HEK293 (cell line): Measurements from ENCODE around the gene OR1F1.

Experiments used
- ATF2 ChIP-seq: fragments of 450-650 bp; formaldehyde crosslinking; IDR thresholded peaks from 2 replicates; pipeline ENCODE4 v1.5.1; 2016; ENCODE audit warnings: missing biosample characterization, missing genetic modification characterization, low read depth
- GLI4 ChIP-seq: fragments of 450-650 bp; formaldehyde crosslinking; IDR thresholded peaks from 2 replicates; pipeline ENCODE4 v1.5.1; 2016; ENCODE audit warnings: missing biosample characterization, missing genetic modification characterization
- HOXC10 ChIP-seq: sonication (generic); formaldehyde crosslinking; IDR thresholded peaks from 2 replicates; pipeline ENCODE4 v1.8.1; 2023; ENCODE audit warnings: mild to moderate bottlenecking, missing genetic modification reagents
- KLF8 ChIP-seq: fragments of 450-650 bp; formaldehyde crosslinking; IDR thresholded peaks from 2 replicates; pipeline ENCODE4 v1.5.1; 2016; ENCODE audit warnings: missing biosample characterization, missing genetic modification characterization
- KLF9 ChIP-seq: fragments of 450-650 bp; formaldehyde crosslinking; IDR thresholded peaks from 2 replicates; pipeline ENCODE4 v1.5.1; 2016; ENCODE audit warnings: missing biosample characterization, missing genetic modification characterization, low read depth
- MZF1 ChIP-seq: fragments of 450-650 bp; formaldehyde crosslinking; IDR thresholded peaks from 2 replicates; pipeline ENCODE4 v1.5.1; 2017; ENCODE audit warnings: missing biosample characterization, missing genetic modification characterization, borderline replicate concordance
- PRDM4 ChIP-seq: fragments of 450-650 bp; formaldehyde crosslinking; IDR thresholded peaks from 2 replicates; pipeline ENCODE4 v1.5.1; 2017; ENCODE audit warnings: missing biosample characterization, missing genetic modification characterization
- SP2 ChIP-seq: fragments of 450-650 bp; formaldehyde crosslinking; IDR thresholded peaks from 2 replicates; pipeline ENCODE4 v1.5.1; 2016; ENCODE audit warnings: missing biosample characterization, missing genetic modification characterization
- SP7 ChIP-seq: fragments of 450-650 bp; formaldehyde crosslinking; IDR thresholded peaks from 2 replicates; pipeline ENCODE4 v1.5.1; 2016; ENCODE audit warnings: missing biosample characterization, missing genetic modification characterization
- ZBTB48 ChIP-seq: fragments of 450-650 bp; formaldehyde crosslinking; IDR thresholded peaks from 2 replicates; pipeline ENCODE4 v1.5.1; 2016; ENCODE audit warnings: missing biosample characterization, missing genetic modification characterization
- ZBTB8A ChIP-seq: fragments of 450-650 bp; formaldehyde crosslinking; IDR thresholded peaks from 2 replicates; pipeline ENCODE4 v1.5.1; 2016; ENCODE audit warnings: missing biosample characterization, missing genetic modification characterization
- ZNF114 ChIP-seq: fragments of 450-650 bp; formaldehyde crosslinking; IDR thresholded peaks from 2 replicates; pipeline ENCODE4 v1.5.0; 2017; ENCODE audit warnings: missing biosample characterization, missing genetic modification characterization
- ZNF23 ChIP-seq: fragments of 450-650 bp; formaldehyde crosslinking; IDR thresholded peaks from 2 replicates; pipeline ENCODE4 v1.5.1; 2016; ENCODE audit warnings: missing biosample characterization, missing genetic modification characterization, borderline replicate concordance
- ZNF324 ChIP-seq: fragments of 450-650 bp; formaldehyde crosslinking; IDR thresholded peaks from 2 replicates; pipeline ENCODE4 v1.5.1; 2016; ENCODE audit warnings: missing biosample characterization, missing genetic modification characterization
- ZNF449 ChIP-seq: fragments of 450-650 bp; formaldehyde crosslinking; IDR thresholded peaks from 2 replicates; pipeline ENCODE4 v1.5.1; 2017; ENCODE audit warnings: missing biosample characterization, mild to moderate bottlenecking, missing genetic modification characterization, moderate library complexity
- ZNF629 ChIP-seq: fragments of 450-650 bp; formaldehyde crosslinking; IDR thresholded peaks from 2 replicates; pipeline ENCODE4 v1.5.1; 2017; ENCODE audit warnings: missing biosample characterization, missing genetic modification characterization
- ZNF660 ChIP-seq: fragments of 450-650 bp; IDR thresholded peaks from 2 replicates; pipeline ENCODE4 v1.5.1; 2018; ENCODE audit warnings: missing biosample characterization, mild to moderate bottlenecking, missing genetic modification characterization
- ZNF692 ChIP-seq: fragments of 450-650 bp; formaldehyde crosslinking; IDR thresholded peaks from 2 replicates; pipeline ENCODE4 v1.5.1; 2016; ENCODE audit warnings: missing biosample characterization, missing genetic modification characterization
- TF ChIP-seq, protein P1 (sequence below): fragments of 450-650 bp; IDR thresholded peaks from 2 replicates; pipeline ENCODE4 v1.5.1; 2018; ENCODE audit warnings: missing biosample characterization, missing genetic modification characterization
- TF ChIP-seq, protein P2 (sequence below): fragments of 450-650 bp; formaldehyde crosslinking; IDR thresholded peaks from 2 replicates; pipeline ENCODE4 v1.5.1; 2016; ENCODE audit warnings: missing biosample characterization, missing genetic modification characterization
- TF ChIP-seq, protein P3 (sequence below): fragments of 450-650 bp; formaldehyde crosslinking; IDR thresholded peaks from 2 replicates; pipeline ENCODE4 v1.5.1; 2016; ENCODE audit warnings: missing biosample characterization, missing genetic modification characterization, borderline replicate concordance
- TF ChIP-seq, protein P4 (sequence below): fragments of 450-650 bp; formaldehyde crosslinking; IDR thresholded peaks from 2 replicates; pipeline ENCODE4 v1.5.1; 2016; ENCODE audit warnings: missing biosample characterization, missing genetic modification characterization

OR1F1 gene

DNA sequence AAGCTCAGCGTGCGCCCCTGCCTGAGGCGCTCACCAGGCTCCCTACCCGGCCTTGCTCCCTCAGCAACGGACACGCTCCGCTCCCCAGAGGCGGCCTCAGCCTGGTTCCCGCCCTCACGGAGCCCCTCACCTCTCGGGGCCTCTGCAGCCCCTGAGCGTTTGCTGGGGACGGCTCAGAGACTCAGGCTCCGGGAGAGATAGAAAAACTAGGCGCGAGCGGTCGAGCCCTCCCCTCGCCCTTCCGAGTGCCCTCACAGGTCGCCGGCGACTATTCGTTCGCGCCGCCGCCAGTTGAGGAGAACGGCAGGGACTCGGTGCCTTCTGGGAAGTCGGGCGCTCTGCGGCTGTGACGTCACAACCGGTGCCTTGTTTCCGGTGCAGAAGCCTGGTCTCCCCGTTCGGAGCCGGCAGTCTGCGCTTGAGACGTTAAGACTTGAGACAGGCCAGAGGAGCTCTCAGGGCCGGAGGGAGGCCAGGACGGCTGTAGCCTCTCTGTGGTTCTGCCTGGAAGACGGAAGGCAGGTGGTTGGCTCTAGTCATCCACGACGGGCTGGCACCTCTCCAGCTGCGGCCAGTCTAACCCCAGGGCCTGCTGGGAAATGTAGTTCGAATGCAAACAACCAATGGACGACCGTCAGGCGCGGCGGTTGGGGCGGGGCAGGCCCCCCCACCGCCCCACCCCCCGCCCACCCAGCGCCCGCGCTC is 47.0 kb downstream of the OR1F1 start, which contains the start of gene ZNF200 (continued):
- TF ChIP-seq ZNF449 (0 out of 2 replicates have a peak, but pooled peaks have one; percentile 29), ZBTB48 (tag by site-specific recombination) (peak; percentile 73; the same call in 1 of the 2 replicates), ZNF692 (peak; percentile 60; the same call in 1 of the 2 replicates), ZNF629 (tag by site-specific recombination) (peak; percentile 99), PRDM4 (tag by site-specific recombination) (no peak), ZNF324 (peak; percentile 62), ZNF114 (no peak), SP7 (tag by site-specific recombination) (peak; percentile 74), ZNF23 (no peak), KLF8 (tag by site-specific recombination) (peak; percentile 69), ZBTB8A (peak; percentile 98), HOXC10 (CRISPR knock-in tag) (no peak), GLI4 (tag by site-specific recombination) (no peak), ZNF660 (tag by site-specific recombination) (0 out of 2 replicates have a peak, but pooled peaks have one; percentile 18), ATF2 (tag by site-specific recombination) (peak; percentile 94), SP2 (tag by site-specific recombination) (peak; percentile 89), MZF1 (peak; percentile 56; the same call in 1 of the 2 replicates), KLF9 (tag by site-specific recombination) (peak; percentile 18; the same call in 1 of the 2 replicates)
- TF ChIP-seq, protein P1, sequence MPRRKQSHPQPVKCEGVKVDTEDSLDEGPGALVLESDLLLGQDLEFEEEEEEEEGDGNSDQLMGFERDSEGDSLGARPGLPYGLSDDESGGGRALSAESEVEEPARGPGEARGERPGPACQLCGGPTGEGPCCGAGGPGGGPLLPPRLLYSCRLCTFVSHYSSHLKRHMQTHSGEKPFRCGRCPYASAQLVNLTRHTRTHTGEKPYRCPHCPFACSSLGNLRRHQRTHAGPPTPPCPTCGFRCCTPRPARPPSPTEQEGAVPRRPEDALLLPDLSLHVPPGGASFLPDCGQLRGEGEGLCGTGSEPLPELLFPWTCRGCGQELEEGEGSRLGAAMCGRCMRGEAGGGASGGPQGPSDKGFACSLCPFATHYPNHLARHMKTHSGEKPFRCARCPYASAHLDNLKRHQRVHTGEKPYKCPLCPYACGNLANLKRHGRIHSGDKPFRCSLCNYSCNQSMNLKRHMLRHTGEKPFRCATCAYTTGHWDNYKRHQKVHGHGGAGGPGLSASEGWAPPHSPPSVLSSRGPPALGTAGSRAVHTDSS (tag by site-specific recombination): no peak
- TF ChIP-seq, protein P2, sequence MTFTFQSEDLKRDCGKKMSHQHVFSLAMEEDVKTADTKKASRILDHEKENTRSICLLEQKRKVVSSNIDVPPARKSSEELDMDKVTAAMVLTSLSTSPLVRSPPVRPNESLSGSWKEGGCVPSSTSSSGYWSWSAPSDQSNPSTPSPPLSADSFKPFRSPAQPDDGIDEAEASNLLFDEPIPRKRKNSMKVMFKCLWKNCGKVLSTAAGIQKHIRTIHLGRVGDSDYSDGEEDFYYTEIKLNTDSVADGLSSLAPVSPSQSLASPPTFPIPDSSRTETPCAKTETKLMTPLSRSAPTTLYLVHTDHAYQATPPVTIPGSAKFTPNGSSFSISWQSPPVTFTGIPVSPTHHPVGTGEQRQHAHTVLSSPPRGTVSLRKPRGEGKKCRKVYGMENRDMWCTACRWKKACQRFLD (tag by site-specific recombination): 0 out of 2 replicates have a peak, but pooled peaks have one; percentile 25
- TF ChIP-seq, protein P3, sequence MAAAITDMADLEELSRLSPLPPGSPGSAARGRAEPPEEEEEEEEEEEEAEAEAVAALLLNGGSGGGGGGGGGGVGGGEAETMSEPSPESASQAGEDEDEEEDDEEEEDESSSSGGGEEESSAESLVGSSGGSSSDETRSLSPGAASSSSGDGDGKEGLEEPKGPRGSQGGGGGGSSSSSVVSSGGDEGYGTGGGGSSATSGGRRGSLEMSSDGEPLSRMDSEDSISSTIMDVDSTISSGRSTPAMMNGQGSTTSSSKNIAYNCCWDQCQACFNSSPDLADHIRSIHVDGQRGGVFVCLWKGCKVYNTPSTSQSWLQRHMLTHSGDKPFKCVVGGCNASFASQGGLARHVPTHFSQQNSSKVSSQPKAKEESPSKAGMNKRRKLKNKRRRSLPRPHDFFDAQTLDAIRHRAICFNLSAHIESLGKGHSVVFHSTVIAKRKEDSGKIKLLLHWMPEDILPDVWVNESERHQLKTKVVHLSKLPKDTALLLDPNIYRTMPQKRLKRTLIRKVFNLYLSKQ: no peak
- TF ChIP-seq, protein P4, sequence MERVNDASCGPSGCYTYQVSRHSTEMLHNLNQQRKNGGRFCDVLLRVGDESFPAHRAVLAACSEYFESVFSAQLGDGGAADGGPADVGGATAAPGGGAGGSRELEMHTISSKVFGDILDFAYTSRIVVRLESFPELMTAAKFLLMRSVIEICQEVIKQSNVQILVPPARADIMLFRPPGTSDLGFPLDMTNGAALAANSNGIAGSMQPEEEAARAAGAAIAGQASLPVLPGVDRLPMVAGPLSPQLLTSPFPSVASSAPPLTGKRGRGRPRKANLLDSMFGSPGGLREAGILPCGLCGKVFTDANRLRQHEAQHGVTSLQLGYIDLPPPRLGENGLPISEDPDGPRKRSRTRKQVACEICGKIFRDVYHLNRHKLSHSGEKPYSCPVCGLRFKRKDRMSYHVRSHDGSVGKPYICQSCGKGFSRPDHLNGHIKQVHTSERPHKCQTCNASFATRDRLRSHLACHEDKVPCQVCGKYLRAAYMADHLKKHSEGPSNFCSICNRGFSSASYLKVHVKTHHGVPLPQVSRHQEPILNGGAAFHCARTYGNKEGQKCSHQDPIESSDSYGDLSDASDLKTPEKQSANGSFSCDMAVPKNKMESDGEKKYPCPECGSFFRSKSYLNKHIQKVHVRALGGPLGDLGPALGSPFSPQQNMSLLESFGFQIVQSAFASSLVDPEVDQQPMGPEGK (tag by site-specific recombination): peak; percentile 30; the same call in 1 of the 2 replicates
